Hematopoietic multipotent progenitor cell treated with erythropoietin and hydrocortisone succinate and interleukin-3 and kit ligand, for 17 days (in vitro differentiated cells): ENCODE data around the gene SLC27A1.
"Not testable (repeated sequence)": the region's sequence is repeated elsewhere in the genome, so short reads cannot be mapped to it uniquely, and the experiment has no call there.

Experiments used
- DNase-seq: peaks from one replicate; pipeline ENCODE4 v3.0.0-alpha.2; 2015; ENCODE audit warnings: low spot score

SLC27A1 gene

GRCh38 chr19:17457616-17458015 lies 12.7 kb upstream of the SLC27A1 start:
- DNase-seq = no peak

GRCh38 chr19:17458970-17459369 lies 11.4 kb upstream of the SLC27A1 start:
- no peak for DNase-seq

GRCh38 chr19:17460372-17461230 lies 9.7 kb upstream of the SLC27A1 start, which contains the start of gene NXNL1:
Gene NXNL1 (minus strand): TSS chr19:17460926. CDS start chr19:17460869, 57 bp downstream.
- DNase-seq = no peak

- DNase-seq = no peak
Measured at GRCh38 chr19:17466487-17466850, 3.9 kb upstream of the SLC27A1 start.

- DNase-seq = no peak
Measured at GRCh38 chr19:17467471-17468301, 2.6 kb upstream of the SLC27A1 start.

GRCh38 chr19:17468302-17469091 lies 1.8 kb upstream of the SLC27A1 start:
- DNase-seq = no peak

- DNase-seq = no peak
Measured at GRCh38 chr19:17469092-17469480, 1.2 kb upstream of the SLC27A1 start.

- peak; percentile 84 for DNase-seq
Measured at GRCh38 chr19:17469481-17470067, 750 bp upstream of the SLC27A1 start.

- no peak for DNase-seq
Measured at GRCh38 chr19:17471410-17472125, 1.2 kb downstream of the SLC27A1 start.

- DNase-seq = no peak
Measured at GRCh38 chr19:17473041-17473440, 2.7 kb downstream of the SLC27A1 start.

- not testable (repeated sequence) for DNase-seq
Measured at GRCh38 chr19:17475011-17475540, 4.8 kb downstream of the SLC27A1 start.

GRCh38 chr19:17475541-17476115 lies 5.3 kb downstream of the SLC27A1 start:
- DNase-seq = no peak

GRCh38 chr19:17479325-17479791 lies 9.0 kb downstream of the SLC27A1 start:
- no peak for DNase-seq

- no peak for DNase-seq
Measured at GRCh38 chr19:17481986-17482385, 11.7 kb downstream of the SLC27A1 start.

GRCh38 chr19:17482877-17483604 lies 12.7 kb downstream of the SLC27A1 start:
- no peak for DNase-seq

- no peak for DNase-seq
Measured at GRCh38 chr19:17483605-17484002, 13.3 kb downstream of the SLC27A1 start.

- no peak for DNase-seq
Measured at GRCh38 chr19:17484520-17485185, 14.3 kb downstream of the SLC27A1 start.

GRCh38 chr19:17486545-17487240 lies 16.4 kb downstream of the SLC27A1 start:
- no peak for DNase-seq
